ENCODE data around the gene EEIG1.

EEIG1 gene

DNA sequence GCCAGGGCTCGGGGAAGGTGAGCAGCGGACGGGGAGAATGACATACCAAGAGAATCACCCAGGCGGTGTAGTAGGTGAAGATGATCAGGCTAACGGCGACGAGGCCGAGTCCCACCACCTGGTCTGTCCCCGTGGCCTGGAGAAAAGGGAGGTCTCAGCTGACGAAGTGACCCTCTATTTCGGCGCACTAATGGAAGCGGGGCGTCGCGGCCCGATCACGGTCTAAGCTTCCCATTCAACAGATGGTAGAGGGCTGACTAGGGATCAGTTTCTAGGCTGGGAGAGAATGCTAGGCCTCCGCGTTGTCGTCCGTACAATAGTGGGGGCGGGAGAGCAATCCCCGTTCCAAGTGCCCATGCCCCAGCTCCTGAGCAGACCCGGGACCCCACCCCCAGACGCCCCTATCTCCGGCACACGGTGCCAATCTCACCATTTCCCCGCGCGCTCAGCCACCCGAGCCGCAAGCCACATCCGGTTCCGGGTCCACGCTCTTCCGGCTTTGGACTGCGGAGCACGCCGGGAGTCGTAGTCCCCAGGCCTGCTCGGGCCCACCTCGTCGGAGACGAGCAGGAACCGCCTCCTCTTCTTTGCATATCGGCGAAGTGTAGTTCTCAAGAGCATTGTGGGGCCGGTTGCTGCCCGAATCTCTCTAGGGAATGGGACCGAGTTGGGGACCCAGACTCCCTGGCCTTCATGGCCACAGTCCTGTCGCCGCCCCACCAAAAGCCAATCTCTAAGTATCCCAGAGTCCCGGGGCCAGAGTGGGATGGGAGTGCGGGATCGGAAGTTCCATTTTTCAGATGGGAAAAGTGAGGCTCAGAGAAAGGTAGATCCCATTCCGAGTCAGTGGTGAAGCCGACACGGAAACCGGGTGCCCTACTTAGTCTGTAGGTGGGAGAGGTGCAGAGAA, 43.1 kb downstream of the EEIG1 start, which contains the start of gene DPM2:
TSS of gene DPM2 (minus strand) at position 467 of the 910 bp plus-strand sequence. CDS start at position 433, 34 bp downstream.
- peak; percentile 93 for DNase-seq

GRCh38 chr9:127937056-127937387, 43.8 kb downstream of the EEIG1 start:
- DNase-seq: no peak

DNA sequence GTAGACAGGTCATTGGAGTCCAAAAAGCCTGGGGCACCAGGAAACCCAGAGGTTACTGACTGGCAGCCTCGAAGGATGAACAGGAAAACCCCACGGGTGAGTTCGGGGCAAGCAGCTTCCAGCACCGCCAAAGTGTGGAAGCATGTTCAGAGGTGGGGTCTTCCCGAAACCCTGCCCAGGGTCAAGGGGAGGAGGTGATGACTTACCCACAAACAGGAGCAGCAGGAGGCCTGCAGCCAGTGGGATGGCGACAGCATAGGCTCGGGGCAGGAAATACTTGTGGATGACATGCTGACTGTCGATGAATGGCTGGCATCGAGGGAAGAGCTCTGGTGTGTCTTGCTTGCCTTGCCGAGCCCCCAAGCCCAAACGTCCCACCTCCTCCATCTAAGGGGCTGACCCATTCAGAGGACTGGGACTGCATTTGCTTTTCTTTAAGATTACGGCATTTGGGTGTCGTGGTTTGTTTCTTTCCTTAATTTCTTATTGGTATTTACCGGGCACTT, 44.4 kb downstream of the EEIG1 start:
- no peak for DNase-seq

GRCh38 chr9:127935765-127936221, 45.0 kb downstream of the EEIG1 start:
- no peak for DNase-seq

DNA sequence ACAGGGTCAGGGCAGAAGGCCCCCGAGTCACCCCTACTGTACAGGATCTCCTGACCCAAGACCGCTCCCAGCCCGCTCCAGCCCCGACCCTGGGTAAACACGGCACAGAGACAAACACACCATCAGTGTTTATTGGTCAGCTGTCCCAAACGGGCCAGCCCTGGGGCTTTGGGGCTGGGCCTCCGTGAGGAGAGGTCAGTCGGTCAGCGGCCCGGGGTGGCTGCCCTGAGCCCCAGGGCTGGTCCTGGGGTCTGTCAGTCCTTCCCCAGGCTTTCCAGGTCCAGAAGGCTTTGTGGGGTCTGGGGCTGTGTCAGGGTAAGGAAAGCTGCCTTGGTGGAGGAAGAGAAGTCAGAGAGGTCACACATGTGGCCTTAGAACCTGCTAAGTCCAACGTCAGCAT, 45.8 kb downstream of the EEIG1 start:
- no peak for DNase-seq

GRCh38 chr9:127934248-127934647, 46.5 kb downstream of the EEIG1 start:
- no peak for DNase-seq

- DNase-seq: peak; percentile 42
These were observed 49.5 kb downstream of the EEIG1 start for GRCh38 chr9:127931092-127931881.
